ENCODE results near the gene SPSB2. TPM values are rescaled to one million over a fixed set of nuclear protein-coding genes. Genes with fewer than 3 reads are reported as not detected.

The SPSB2 gene
- total and polyA plus RNA-seq, 9 of the 15 experiments (the other 6 are each of a cell fraction or from before 2014, with no cell fraction given), result 0.10 to 10.6 (median 1.9) TPM

GRCh38 chr12:6872073-6873048 is 742 bp downstream of the SPSB2 start (continued):
- TF ChIP-seq ZNF280A (IDR thresholded peaks at IDR 0.05; ENCODE audit: low read depth, partially characterized antibody) (no peak), HOXB6 (CRISPR knock-in tag; IDR thresholded peaks at IDR 0.05; ENCODE audit: borderline replicate concordance) (no peak), KAT2B (IDR thresholded peaks at IDR 0.05; ENCODE audit: low read depth, low read length) (no peak), SMAD1 (IDR thresholded peaks at IDR 0.05; ENCODE audit: low read depth, low read length, partially characterized antibody) (no peak), RERE (CRISPR knock-in tag; IDR thresholded peaks at IDR 0.05; ENCODE audit: borderline replicate concordance) (no peak), CBX8 (IDR thresholded peaks at IDR 0.05; ENCODE audit: borderline replicate concordance, extremely low read depth, low read depth, low read length, poor library complexity, severe bottlenecking) (no peak), SIN3A (IDR thresholded peaks at IDR 0.05; ENCODE audit: borderline replicate concordance in 2 of 2, control insufficient read depth in 1 of 2, low read depth in 2 of 2, low read length in 2 of 2) (peak; percentile 85 to 87; a peak in 3 of 4 replicates), TFAP4 (CRISPR knock-in tag; IDR thresholded peaks at IDR 0.05; ENCODE audit: borderline replicate concordance) (peak; percentile 96), BACH1 (tag; IDR thresholded peaks at IDR 0.05) (no peak), ZNF263 (CRISPR knock-in tag; IDR thresholded peaks at IDR 0.05; ENCODE audit: borderline replicate concordance) (no peak), TRIM25 (IDR thresholded peaks at IDR 0.05; ENCODE audit: borderline replicate concordance) (no peak), MTA1 (IDR thresholded peaks at IDR 0.05; ENCODE audit: borderline replicate concordance) (no peak), TRIM24 (IDR thresholded peaks at IDR 0.05) (no peak)

Measured in K562 (cell line).